NCI-H446 (cell line): ENCODE measurements around the gene MTFR1L.

ENCODE experiments used
- DNase-seq, 2 experiments: peaks; one replicate each; lab custom pipeline; 2025; lab: John Stamatoyannopoulos, UW

MTFR1L gene

GRCh38 chr1:25861316-25862286 is 41.8 kb downstream of the MTFR1L start:
- DNase-seq = no peak

GRCh38 chr1:25862785-25863485 is 43.2 kb downstream of the MTFR1L start:
- no peak for DNase-seq

- no peak for DNase-seq
These were observed 43.9 kb downstream of the MTFR1L start for GRCh38 chr1:25863486-25864262.

GRCh38 chr1:25864434-25864833 is 44.7 kb downstream of the MTFR1L start:
- DNase-seq = no peak

- DNase-seq = no peak
These were observed 46.5 kb downstream of the MTFR1L start for GRCh38 chr1:25866288-25866687.

- DNase-seq = no peak
These were observed 47.6 kb downstream of the MTFR1L start for GRCh38 chr1:25867210-25867991.

- DNase-seq = no peak
These were observed 50.3 kb downstream of the MTFR1L start for GRCh38 chr1:25869909-25870606.

- DNase-seq = no peak
These were observed 50.9 kb downstream of the MTFR1L start for GRCh38 chr1:25870614-25871013.

GRCh38 chr1:25871086-25871703 is 51.4 kb downstream of the MTFR1L start:
- no peak for DNase-seq

GRCh38 chr1:25871704-25872494 is 52.1 kb downstream of the MTFR1L start:
- no peak for DNase-seq

GRCh38 chr1:25872713-25873112 is 53.0 kb downstream of the MTFR1L start:
- no peak for DNase-seq

GRCh38 chr1:25873120-25873519 is 53.4 kb downstream of the MTFR1L start:
- no peak for DNase-seq

- DNase-seq = no peak
These were observed 54.5 kb downstream of the MTFR1L start for GRCh38 chr1:25874209-25874608.

GRCh38 chr1:25874635-25875153 is 54.9 kb downstream of the MTFR1L start:
- DNase-seq = no peak

GRCh38 chr1:25875154-25875855 is 55.6 kb downstream of the MTFR1L start, which contains the start of gene PAQR7:
PAQR7 (minus strand) TSS chr1:25875708; CDS start chr1:25863839, 11,869 bp downstream.
- DNase-seq = no peak

GRCh38 chr1:25875856-25876692 is 56.3 kb downstream of the MTFR1L start:
- DNase-seq = no peak

GRCh38 chr1:25876693-25877077 is 56.9 kb downstream of the MTFR1L start:
- no peak for DNase-seq

- no peak for DNase-seq
These were observed 57.4 kb downstream of the MTFR1L start for GRCh38 chr1:25877155-25877554.
